HG03060 (cell line): ENCODE results near the gene ZSCAN1.
"Not testable (repeated sequence)": the region's sequence is repeated elsewhere in the genome, so short reads cannot be mapped to it uniquely, and the experiment has no call there.

Experiments used
- ATAC-seq: cut with Tn5 transposase; IDR thresholded peaks from one replicate; pipeline ENCODE4 v1.9.1; 2021; ENCODE audit warnings: low read depth, moderate number of reproducible peaks; ENCODE audit not compliant: unreplicated experiment

Gene ZSCAN1, protein sequence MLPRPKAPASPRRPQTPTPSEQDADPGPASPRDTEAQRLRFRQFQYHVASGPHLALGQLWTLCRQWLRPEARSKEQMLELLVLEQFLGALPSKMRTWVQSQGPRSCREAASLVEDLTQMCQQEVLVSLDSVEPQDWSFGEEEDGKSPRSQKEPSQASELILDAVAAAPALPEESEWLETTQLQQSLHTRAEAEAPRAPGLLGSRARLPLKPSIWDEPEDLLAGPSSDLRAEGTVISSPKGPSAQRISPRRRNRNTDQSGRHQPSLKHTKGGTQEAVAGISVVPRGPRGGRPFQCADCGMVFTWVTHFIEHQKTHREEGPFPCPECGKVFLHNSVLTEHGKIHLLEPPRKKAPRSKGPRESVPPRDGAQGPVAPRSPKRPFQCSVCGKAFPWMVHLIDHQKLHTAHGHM

DNA sequence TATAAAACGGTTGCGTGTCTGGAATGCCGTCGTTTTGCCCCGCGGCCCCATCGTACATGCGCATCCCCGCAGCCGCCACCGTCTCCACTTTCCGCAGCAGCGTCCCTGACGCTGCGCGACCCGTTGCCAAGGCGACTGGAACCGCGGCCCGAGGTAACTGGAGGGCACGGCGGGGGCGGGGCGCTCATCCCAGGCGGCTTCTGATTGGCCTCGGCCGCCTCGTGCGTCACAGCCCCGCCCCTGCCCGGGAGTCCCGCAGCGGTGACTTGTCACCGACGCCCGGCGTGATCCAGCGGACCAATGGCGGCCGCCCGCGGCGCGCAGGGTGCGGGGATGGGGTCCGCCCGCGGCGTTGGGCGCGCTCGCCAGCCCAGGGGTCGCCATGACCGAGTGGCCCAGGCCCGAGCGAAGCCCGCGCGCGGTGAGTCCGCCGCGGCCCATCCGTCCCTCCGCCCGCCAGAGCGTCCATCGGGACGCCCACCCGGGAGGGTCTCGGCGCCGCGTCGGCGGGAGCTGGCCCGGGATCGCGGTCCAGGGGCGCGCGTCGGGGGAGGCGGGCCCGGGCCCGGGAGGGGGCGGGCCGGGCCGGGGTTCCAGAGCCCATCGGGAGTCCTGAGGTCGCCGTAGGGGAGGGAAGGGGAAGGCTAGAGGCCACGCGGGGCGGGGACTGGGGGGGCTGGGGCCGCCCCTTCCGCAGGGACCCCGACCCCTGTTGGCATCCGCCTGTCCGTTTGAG lies at the start of gene ZSCAN1:
Gene ZSCAN1 (plus strand): TSS at position 285 of the 736 bp plus-strand sequence. CDS start 3,812 bp downstream, outside the sequence.
- ATAC-seq = no peak

DNA sequence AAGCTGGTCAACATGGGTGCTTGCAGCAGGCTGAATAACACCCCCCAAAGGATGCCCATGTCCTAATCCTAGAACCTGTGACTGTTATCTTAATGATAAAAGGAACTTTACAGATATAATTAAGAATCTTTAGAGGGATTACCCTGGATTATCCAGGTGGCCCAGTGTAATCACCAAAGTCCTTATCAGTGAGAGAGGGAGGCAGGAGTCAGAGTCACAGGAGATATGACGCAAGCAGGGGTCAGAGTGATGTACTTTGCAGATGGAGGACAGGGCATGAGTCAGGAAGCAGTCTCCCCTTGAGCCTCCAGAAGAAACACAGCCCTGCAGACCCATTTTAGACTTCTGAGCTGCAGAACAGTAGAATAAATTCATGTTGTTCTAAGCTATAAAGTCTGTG lies 41.0 kb upstream of the ZSCAN1 start:
- ATAC-seq = no peak

DNA sequence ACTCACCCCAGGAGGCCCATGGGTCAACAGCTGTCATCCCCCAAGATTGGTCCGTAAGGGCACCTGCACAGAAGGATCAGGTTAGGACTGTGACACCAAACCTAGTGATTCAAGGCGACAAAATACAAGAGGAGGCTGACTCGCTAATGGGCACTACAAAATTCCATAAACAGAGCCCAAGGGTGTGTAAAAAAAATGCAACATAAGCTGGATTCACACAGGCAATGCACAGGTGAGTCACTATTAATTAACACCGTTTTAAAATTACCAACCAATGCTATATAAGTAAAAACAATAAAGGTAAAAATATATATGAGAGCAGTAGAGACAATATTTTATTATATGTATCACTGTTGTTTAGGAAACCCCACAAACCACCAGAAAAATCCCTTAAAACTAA lies 33.1 kb upstream of the ZSCAN1 start:
- no peak for ATAC-seq

DNA sequence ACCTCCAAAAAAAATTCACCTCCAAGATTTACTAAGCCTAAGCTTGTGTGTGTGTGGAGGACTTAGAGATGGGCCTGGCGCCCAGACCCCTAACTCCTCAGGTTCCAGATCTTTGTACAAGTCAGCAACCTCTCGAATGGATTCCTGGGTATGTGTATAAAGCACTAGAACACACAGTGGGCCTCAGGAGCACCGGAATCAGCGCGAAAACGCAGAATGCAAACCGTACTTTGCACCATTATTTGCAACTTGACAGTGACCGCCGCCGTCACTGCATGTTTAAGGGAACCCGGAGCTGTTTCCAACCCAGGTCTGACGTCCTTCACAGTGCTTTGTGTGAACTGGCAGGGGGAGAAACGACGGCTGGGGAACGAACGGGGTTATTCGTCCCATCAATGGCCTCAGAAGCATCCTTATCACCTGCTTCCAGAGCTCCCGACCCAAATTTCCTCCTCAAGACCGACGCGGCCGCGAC lies 31.9 kb upstream of the ZSCAN1 start:
- no peak for ATAC-seq

DNA sequence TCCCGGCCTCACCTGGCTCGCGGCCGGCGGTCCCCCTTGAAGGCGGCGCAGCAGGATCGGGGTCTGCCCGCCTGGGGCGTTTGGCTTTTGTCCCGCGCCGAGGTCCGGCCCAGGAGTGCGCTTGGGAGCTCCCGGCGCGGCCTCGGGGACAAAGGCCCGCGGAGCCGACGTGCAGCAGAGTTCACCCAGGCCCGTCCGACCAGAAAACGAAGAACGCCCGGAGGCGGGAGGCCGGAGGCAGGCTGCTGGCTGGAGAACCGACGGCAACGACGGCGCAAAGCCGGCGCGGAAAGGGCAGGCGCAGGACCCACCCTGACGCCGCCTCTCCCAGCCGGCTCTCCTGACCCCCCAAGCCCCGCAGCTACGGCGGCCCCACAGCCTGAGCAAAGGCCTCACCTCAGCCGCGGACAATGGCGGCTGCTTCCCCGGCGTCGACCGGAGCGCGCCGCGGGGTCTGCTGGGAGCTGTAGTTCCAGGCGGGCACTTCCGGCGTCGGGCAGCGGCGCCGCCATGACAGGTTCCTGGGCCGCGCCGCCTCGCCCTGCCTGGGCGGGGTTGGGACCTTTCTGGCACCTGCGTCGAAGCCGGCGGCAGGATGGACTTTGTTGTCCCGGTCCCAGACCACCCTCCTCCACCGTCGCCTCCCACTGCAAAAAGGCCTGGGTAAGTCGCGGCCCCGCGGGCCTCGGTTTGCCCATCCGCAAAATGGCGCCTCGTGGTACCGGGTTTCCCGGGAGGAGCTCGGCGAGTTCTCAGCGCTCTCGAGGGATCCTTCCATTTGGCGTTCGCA lies 31.2 kb upstream of the ZSCAN1 start, which contains the start of gene ZNF606:
Gene ZNF606 (minus strand): TSS at position 437 of the 790 bp plus-strand sequence. CDS start 1,501 bp downstream, outside the sequence.
- peak; percentile 74 for ATAC-seq

DNA sequence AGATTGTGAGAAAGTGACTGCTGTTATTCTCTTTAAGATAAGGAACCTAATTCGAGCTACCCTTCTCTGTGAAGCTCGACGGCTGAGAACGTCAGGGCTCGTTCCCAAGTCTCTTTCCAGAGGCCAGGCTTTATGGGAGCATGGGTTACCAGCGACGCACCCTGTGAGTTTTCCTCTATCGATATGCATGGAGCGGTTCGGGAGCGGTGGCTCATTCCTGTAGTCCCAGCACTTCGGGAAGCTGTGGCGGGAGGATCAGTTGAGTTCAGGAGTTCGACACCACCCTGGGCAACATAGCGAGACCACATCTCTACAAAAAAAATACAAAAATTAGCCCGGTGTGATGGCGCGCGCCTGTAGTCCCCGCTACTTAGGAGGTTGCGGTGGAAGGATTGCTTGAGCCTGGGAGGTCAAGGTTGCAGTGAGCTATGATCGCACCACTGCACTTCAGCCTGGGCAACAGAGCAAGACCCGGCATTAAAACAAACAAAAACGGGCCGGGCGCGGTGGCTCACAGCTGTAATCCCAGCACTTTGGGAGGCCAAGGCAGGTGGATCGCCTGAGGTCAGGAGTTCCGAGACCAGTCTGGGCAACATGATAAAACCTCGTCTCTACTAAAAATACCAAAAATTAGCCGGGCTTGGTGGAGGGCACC lies 30.5 kb upstream of the ZSCAN1 start:
- no peak for ATAC-seq

DNA sequence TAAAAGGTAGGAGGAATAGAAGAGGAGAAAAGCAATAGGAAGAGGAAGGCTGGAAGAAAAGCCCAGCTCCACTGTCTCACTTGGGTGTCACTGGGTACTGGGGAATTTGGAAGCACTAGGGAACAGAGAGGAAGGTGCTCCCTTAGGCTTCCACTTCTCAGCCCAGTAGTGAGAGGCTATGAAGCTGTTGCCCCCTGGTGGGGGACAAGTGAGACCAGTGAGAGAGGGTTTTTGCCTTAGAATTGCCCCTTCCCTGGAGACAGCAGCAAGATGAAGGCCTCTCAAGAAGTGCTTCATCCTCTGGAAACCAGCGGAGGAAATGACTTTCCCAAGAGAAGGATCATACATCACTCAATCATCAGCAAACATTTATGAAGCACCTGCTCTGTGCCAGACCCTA lies 26.5 kb upstream of the ZSCAN1 start:
- ATAC-seq = no peak

DNA sequence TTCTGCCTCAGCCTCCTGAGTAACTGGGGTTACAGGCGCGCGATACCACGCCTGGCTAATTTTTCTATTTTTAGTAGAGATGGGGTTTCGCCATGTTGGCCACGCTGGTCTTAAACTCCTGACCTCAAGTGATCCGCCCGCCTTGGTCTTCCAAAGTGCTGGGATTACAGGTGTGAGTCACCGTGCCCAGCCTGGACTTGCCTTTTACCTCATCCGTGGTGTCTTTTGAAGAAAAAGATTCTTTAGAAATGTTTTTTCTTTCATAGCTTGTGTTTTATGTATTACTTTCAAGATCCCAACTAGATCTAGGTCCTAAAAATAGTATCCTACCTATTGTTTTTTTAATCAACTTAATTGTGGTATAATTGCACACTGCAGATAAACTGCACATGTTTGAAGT lies 24.9 kb upstream of the ZSCAN1 start:
- not testable (repeated sequence) for ATAC-seq

DNA sequence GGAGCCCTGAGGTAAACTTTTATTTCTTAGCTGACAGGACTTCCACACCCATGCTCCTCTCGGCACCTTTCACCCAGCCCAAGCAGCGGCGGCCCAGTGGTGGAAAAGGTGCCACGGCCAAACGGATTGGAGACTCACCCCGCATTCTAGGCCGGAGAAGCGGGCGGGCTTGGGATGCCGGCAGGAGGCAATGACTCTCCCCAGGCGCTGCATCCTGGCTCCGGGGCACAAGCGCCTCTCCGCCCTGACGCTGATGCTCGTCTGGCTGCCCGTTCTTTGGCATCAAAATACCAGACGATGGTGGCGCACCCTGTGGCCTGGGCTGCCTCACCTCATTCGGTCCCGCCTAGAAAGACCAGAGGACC lies 24.5 kb upstream of the ZSCAN1 start:
- ATAC-seq = no peak

DNA sequence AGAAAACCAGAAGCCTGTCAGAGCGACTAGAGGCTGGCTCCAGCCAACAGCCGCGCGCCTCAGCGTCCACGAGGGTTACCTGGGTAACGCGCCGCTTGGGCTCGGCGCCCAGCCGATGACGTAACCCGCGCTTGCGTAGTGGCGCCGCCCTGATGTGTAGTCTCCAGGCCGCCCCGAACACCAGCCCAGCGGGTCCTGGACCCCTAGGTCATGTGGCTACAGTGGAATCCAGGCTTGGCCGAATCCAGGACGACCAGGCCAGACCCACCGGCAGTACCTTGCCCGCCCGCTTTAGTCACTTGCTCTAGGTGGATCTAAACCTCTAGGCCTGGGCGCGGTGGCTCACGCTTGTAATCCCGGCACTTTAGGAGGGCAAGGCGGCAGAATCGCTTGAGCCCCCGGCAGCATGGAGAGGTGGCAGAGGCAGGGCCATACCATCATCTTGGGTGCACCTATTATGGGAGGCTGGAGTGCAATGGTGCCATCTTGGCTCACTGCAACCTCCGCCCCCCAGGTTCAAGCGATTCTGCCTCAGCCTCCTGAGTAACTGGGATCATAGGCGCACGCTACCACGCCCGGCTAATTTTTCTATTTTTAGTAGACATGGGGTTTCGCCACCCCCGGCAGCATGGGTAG lies 24.0 kb upstream of the ZSCAN1 start:
- ATAC-seq = no peak

DNA sequence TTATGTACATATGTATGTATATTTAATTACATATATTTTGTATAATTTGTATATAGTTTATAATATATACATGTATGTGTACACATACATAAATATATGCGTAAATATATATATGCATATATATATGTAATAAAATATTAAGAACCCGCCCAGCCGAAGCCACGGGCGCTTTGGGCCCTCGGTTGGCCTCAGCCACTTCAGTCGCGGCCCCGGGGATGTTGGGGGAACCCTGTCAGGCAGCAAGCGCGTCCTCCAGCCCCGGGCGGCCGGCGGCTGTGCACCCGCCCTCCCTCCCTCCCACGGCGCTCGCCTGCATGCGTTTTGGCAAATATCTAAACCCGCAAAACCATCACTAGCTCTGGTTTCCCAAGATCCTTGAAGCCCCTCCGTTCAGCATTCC lies 23.3 kb upstream of the ZSCAN1 start:
- no peak for ATAC-seq

DNA sequence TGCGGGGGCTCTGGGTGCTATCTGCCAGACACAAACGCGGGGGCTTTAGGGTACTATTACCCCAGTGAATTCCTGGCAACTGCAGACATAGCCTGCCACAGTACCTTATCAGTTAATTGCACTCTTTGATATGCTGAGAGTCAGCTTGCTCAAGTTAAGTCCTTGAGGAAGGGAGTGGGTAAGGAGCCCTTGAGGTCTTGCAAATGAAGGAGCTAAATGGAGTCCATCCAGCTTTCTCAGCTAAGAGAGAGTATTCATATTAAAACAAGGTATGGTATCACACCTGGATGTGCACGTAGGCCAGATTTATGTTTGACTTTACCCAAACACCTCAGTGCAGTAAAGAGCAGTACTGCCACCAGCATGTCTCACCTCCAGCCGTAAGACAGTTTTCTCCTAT lies 19.7 kb upstream of the ZSCAN1 start:
- ATAC-seq = no peak

DNA sequence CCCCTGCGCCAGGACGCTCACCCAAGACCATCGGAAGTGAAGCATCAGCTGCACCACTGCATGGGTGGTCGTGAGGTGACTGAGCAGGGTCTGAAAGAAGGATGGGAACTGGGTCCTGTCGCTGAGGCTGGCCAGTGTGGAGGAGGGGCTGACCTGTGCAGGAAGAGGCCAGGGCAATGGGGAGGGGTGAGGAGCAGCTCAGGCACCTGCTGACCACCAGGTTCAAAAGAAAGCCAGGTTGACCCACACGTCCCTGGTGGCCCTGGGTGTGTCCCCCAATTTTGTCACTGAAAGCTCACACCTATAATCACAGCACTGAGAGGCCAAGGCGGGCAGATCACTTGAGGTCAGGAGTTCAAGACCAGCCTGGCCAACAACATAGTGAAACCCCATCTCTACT lies 13.7 kb upstream of the ZSCAN1 start:
- ATAC-seq = no peak

DNA sequence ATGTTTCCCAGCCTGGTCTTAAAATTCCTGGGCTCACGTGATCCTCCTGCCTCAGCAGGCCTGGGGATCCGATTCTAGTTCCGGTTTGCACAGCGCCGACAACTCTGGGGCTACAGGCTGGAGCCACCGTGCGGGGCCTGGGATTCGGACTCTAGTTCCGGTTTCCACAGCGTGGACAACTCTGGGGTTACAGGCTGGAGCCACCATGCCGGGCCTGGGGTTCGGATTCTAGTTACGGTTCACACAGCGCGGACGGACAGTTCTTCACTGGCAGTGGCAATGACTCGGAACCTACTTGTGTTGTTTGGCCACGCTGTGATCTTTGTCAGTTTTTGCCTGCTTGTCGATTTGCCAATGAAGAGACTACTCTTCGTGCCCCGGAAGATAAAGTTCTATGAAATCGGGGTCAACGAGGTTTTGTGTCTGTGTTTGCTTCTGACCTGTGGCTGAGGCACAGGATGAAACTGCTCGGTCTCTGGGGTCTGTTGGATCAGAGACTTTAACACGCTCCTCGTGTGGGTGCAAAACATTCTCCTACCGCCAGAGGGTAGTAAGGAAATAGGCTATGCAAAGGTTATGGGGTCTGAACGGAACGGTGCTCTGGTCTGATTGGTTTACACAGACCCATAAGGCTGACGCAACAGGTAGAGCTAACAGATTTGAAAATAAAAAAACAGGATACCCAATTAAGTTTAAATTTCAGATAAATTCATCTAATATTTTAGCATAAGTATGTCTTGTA lies 12.1 kb upstream of the ZSCAN1 start:
- no peak for ATAC-seq

DNA sequence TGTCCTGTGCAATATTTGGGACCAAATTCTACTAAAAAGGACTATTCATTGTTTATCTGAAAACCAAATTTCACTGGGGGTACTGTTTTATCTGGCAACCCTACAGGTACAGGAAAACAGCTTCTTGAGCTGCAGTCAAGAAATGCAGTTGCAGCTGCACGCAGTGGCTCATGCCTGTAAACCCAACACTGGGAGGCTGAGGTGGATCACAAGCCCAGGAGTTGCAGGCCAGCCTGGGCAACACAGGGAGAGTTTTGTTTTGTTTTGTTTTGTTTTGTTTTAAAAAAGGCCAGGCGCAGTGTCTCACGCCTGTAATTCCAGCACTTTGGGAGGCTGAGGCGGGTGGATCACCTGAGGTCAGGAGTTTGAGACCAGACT lies 11.6 kb upstream of the ZSCAN1 start:
- no peak for ATAC-seq

DNA sequence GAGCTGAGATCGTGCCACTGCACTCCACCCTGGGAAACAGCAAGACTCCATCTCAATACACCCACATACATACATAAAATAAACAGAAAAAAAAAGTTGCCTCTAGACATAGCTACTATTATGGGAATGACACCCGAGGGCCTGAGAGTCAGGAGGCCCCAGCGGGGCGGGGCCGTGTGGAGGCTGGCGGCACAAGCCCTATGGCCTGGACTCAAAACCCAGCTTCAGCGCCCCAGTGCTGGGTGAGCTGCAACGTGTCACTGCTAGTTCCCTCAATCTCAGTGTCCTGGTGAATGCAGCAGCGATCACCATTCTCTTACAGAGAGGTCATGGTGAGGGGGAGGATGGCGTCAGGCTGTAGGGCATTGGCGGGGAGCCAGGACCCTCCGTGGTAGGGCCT lies 9.2 kb upstream of the ZSCAN1 start:
- no peak for ATAC-seq

DNA sequence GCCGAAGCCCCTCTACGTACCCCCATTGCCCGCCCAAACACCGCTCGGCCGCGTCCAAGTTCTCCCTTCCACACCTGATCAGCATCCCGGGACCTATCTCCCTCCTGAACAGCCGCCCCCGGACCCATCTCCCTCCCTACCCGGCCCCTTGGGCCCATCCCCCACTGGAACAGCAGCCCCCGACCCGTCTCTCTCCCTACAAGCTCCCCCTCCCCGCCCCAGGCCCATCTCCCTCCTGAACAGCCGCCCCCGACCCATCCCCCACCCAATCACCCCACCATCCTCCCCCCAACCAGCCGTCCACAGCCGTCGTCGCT lies 610 bp downstream of the ZSCAN1 start:
- ATAC-seq = no peak

DNA sequence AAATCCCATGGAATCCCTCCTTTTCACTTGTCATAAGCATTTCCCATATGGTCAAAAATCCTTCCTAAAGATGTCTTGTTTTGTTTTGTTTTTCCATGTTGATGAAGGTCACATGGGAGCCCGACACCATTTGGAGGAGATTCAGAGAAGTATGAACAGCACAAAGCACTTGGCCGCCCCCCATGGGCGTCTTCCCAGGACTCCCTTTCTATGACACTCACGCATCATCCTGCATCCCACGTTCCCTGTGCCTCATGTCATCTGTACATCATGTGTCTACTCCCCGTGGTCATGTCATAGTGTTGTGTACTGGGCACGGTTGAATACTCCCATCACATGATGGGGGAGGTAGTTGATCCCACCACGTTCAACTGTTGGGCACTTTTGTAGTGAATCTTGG lies 2.0 kb downstream of the ZSCAN1 start:
- ATAC-seq = no peak

DNA sequence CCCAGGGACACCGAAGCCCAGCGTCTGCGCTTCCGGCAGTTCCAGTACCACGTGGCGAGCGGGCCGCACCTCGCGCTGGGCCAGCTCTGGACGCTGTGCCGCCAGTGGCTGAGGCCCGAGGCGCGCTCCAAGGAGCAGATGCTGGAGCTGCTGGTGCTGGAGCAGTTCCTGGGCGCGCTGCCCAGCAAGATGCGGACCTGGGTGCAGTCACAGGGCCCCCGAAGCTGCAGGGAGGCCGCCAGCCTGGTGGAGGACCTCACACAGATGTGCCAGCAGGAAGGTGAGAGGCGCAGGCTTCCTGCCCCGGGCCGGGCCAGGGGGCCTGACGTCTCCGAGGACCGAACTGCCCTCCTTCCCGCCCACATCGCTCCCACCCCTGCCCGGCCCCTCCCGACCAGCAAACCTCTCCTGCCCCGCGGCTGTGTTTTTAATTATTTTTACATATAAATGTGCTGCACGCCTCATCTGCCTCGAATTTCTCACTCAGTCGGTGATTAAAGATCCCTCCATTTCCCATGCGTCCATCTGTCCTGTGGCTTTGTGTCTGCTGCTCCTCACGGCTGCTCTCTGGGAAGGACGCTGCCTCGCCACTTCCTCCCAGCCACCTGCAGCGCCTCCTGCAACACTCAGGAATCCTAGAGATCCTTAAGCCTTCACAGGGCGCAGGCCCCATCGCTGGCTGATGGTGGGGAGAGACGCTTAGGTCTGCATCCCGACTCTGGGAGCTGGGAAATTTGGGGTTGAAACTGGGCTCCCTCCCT lies 4.3 kb downstream of the ZSCAN1 start:
- ATAC-seq = no peak
